Middle frontal gyrus (tissue), 1 donor: ENCODE measurements around the gene HSPA1A.
"Not testable (repeated sequence)": the region's sequence is repeated elsewhere in the genome, so short reads cannot be mapped to it uniquely, and the experiment has no call there.

Experiments used
- DNase-seq: peaks from one replicate; pipeline ENCODE4 v3.0.0-alpha.2; 2015; ENCODE audit warnings: low spot score; ENCODE audit errors: extremely low spot score

The HSPA1A gene

GRCh38 chr6:31781244-31782125 is 33.9 kb upstream of the HSPA1A start:
- DNase-seq, result no peak

GRCh38 chr6:31782126-31782855 is 33.1 kb upstream of the HSPA1A start:
- DNase-seq, result no peak

- no peak for DNase-seq
These were observed 31.0 kb upstream of the HSPA1A start for GRCh38 chr6:31784098-31784925.

GRCh38 chr6:31785475-31785874 is 29.9 kb upstream of the HSPA1A start:
- DNase-seq, result no peak

- no peak for DNase-seq
These were observed 23.8 kb upstream of the HSPA1A start for GRCh38 chr6:31791324-31792089.

GRCh38 chr6:31792090-31792374 is 23.3 kb upstream of the HSPA1A start:
- DNase-seq, result no peak

GRCh38 chr6:31792761-31793171 is 22.6 kb upstream of the HSPA1A start:
- no peak for DNase-seq

- DNase-seq, result not testable (repeated sequence)
These were observed 21.5 kb upstream of the HSPA1A start for GRCh38 chr6:31793927-31794245.

GRCh38 chr6:31794294-31794865 is 21.0 kb upstream of the HSPA1A start:
- no peak for DNase-seq

- DNase-seq, result no peak
These were observed 20.3 kb upstream of the HSPA1A start for GRCh38 chr6:31794866-31795615.

- DNase-seq, result peak; percentile 82
These were observed 19.6 kb upstream of the HSPA1A start, which contains the start of gene VARS1 for GRCh38 chr6:31795616-31796298. Gene VARS1, minus strand, starts transcription at chr6:31795752. Its CDS starts 535 bp downstream, at chr6:31795217.

GRCh38 chr6:31796993-31797385 is 18.4 kb upstream of the HSPA1A start:
- no peak for DNase-seq

- DNase-seq, result no peak
These were observed 17.8 kb upstream of the HSPA1A start for GRCh38 chr6:31797588-31797987.

- DNase-seq, result no peak
These were observed 15.6 kb upstream of the HSPA1A start for GRCh38 chr6:31799781-31800180.

- not testable (repeated sequence) for DNase-seq
These were observed 14.1 kb upstream of the HSPA1A start for GRCh38 chr6:31801031-31801927.

- DNase-seq, result no peak
These were observed 9.3 kb upstream of the HSPA1A start for GRCh38 chr6:31805939-31806469.

- DNase-seq, result peak; percentile 95
These were observed 8.7 kb upstream of the HSPA1A start, which contains the start of gene LSM2 for GRCh38 chr6:31806470-31807272. Gene LSM2, minus strand, starts transcription at chr6:31806966. Its CDS starts 209 bp downstream, at chr6:31806757.
